ENCODE measurements around the gene POLR1E. TPM values are rescaled to one million over a fixed set of nuclear protein-coding genes. Genes with fewer than 3 reads are reported as not detected.

POLR1E gene
- total and polyA plus RNA-seq, 5 experiments from 2014 or later: 13.3 to 38.2 (median 21.2) TPM

- POLR2A ChIA-PET: interaction anchor here (0.5 kb wide), 1 partner anchor 33 kb away, joined by 3 read pairs; no protein-coding TSS in a partner anchor
- ATAC-seq (no peak), DNase-seq (no peak)
- Mint-ChIP-seq H3K4me3 (no peak overlapping the region), H3K27me3 (no peaks in the 10 kb centered on the region), H3K36me3 (peaks cover 8 to 16% (median 9%) of the 10 kb centered on the region in 3 donors), H3K4me1 (peaks cover 0 to 5% (median 0%) of the 10 kb centered on the region in 4 donors), H3K27ac (no peak overlapping the region), H3K9me3 (no peaks in the 10 kb centered on the region)
Observed at GRCh38 chr9:37523916-37524315, 38.2 kb downstream of the POLR1E start.

GRCh38 chr9:37528652-37529471, 43.1 kb downstream of the POLR1E start:
- POLR2A ChIA-PET: no interaction called here
- DNase-seq (peak in 3 of 10 donors; percentile 16 to 22 (median 16)), ATAC-seq (peak; percentile 50 to 66)
- Mint-ChIP-seq H3K36me3 (peaks cover 0 to 14% (median 5%) of the 10 kb centered on the region in 3 donors), H3K4me3 (peak overlapping the region in 7 of 10 donors; percentile 7 to 71 (median 37)), H3K27me3 (no peaks in the 10 kb centered on the region), H3K4me1 (peaks cover 0 to 13% (median 0%) of the 10 kb centered on the region in 4 donors), H3K9me3 (no peaks in the 10 kb centered on the region), H3K27ac (peak overlapping the region in 6 of 10 donors; percentile 19 to 85 (median 74))

GRCh38 chr9:37531699-37532098, 46.0 kb downstream of the POLR1E start:
- Mint-ChIP-seq H3K4me3 (peak overlapping the region in 1 of 10 donors; percentile 12), H3K36me3 (peaks cover 0 to 5% (median 5%) of the 10 kb centered on the region in 3 donors), H3K27ac (peak overlapping the region in 2 of 10 donors; percentile 50 to 78), H3K27me3 (no peaks in the 10 kb centered on the region), H3K4me1 (peaks cover 0 to 13% (median 0%) of the 10 kb centered on the region in 4 donors), H3K9me3 (no peaks in the 10 kb centered on the region)
- POLR2A ChIA-PET: no interaction called here
- ATAC-seq (peak in 1 of 2 donors; percentile 70), DNase-seq (peak in 1 of 10 donors; percentile 12)

GRCh38 chr9:37534412-37534811, 48.7 kb downstream of the POLR1E start:
- Mint-ChIP-seq H3K36me3 (peaks cover 0 to 3% (median under 1%) of the 10 kb centered on the region in 3 donors), H3K4me3 (no peak overlapping the region), H3K27me3 (no peaks in the 10 kb centered on the region), H3K27ac (no peak overlapping the region), H3K4me1 (peaks cover 0 to 4% (median 0%) of the 10 kb centered on the region in 4 donors), H3K9me3 (no peaks in the 10 kb centered on the region)
- POLR2A ChIA-PET: no interaction called here
- DNase-seq (no peak), ATAC-seq (no peak)

GRCh38 chr9:37534901-37535300, 49.2 kb downstream of the POLR1E start:
- peak overlapping the region in 1 of 10 donors; percentile 68 for H3K4me3 Mint-ChIP-seq
- POLR2A ChIA-PET: no interaction called here
- H3K36me3 Mint-ChIP-seq: peaks cover 0 to 5% (median 3%) of the 10 kb centered on the region in 3 donors
- H3K27me3 Mint-ChIP-seq: no peaks in the 10 kb centered on the region
- H3K4me1 Mint-ChIP-seq: peaks cover 0 to 7% (median 0%) of the 10 kb centered on the region in 4 donors
- H3K9me3 Mint-ChIP-seq: no peaks in the 10 kb centered on the region
- no peak overlapping the region for H3K27ac Mint-ChIP-seq
- no peak for DNase-seq
- no peak for ATAC-seq

GRCh38 chr9:37538099-37538498, 52.4 kb downstream of the POLR1E start:
- POLR2A ChIA-PET: no interaction called here
- Mint-ChIP-seq H3K4me1 (peaks cover 0 to 3% (median 0%) of the 10 kb centered on the region in 4 donors), H3K9me3 (no peaks in the 10 kb centered on the region), H3K36me3 (peaks cover 0 to 5% (median 2%) of the 10 kb centered on the region in 3 donors), H3K27ac (peak overlapping the region in 1 of 10 donors; percentile 22), H3K4me3 (no peak overlapping the region), H3K27me3 (no peaks in the 10 kb centered on the region)
- ATAC-seq: no peak
- DNase-seq: no peak

GRCh38 chr9:37539634-37540033, 53.9 kb downstream of the POLR1E start:
- POLR2A ChIA-PET: no interaction called here
- H3K36me3 Mint-ChIP-seq: peaks cover 0 to 5% (median 2%) of the 10 kb centered on the region in 3 donors
- H3K9me3 Mint-ChIP-seq: no peaks in the 10 kb centered on the region
- H3K27ac Mint-ChIP-seq: no peak overlapping the region
- no peak overlapping the region for H3K4me3 Mint-ChIP-seq
- peaks cover 0 to 3% (median 0%) of the 10 kb centered on the region in 4 donors for H3K4me1 Mint-ChIP-seq
- DNase-seq: no peak
- H3K27me3 Mint-ChIP-seq: no peaks in the 10 kb centered on the region
- no peak for ATAC-seq

GRCh38 chr9:37540634-37541033, 54.9 kb downstream of the POLR1E start:
- no peak for DNase-seq
- POLR2A ChIA-PET: no interaction called here
- H3K9me3 Mint-ChIP-seq: no peaks in the 10 kb centered on the region

GRCh38 chr9:37541465-37541864, 55.7 kb downstream of the POLR1E start:
- peaks cover 0 to 3% (median 0%) of the 10 kb centered on the region in 4 donors for H3K4me1 Mint-ChIP-seq
- no peak for ATAC-seq
- H3K9me3 Mint-ChIP-seq: no peaks in the 10 kb centered on the region
- DNase-seq: no peak
- POLR2A ChIA-PET: no interaction called here
- H3K36me3 Mint-ChIP-seq: peaks cover 0 to 5% (median 2%) of the 10 kb centered on the region in 3 donors
- peak overlapping the region in 1 of 10 donors; percentile 29 for H3K27ac Mint-ChIP-seq
- H3K4me3 Mint-ChIP-seq: no peak overlapping the region
- H3K27me3 Mint-ChIP-seq: no peaks in the 10 kb centered on the region

More at GRCh38 chr9:37540634-37541033, 54.9 kb downstream of the POLR1E start:
- Mint-ChIP-seq H3K4me1 (peaks cover 0 to 3% (median 0%) of the 10 kb centered on the region in 4 donors), H3K36me3 (peaks cover 0 to 5% (median 2%) of the 10 kb centered on the region in 3 donors), H3K27me3 (no peaks in the 10 kb centered on the region), H3K27ac (no peak overlapping the region), H3K4me3 (no peak overlapping the region)
- no peak for ATAC-seq

GRCh38 chr9:37542488-37542887, 56.7 kb downstream of the POLR1E start:
- peaks cover 0 to 3% (median 0%) of the 10 kb centered on the region in 4 donors for H3K4me1 Mint-ChIP-seq
- no peak overlapping the region for H3K4me3 Mint-ChIP-seq
- POLR2A ChIA-PET: no interaction called here
- DNase-seq (no peak), ATAC-seq (no peak)
- no peaks in the 10 kb centered on the region for H3K9me3 Mint-ChIP-seq
- H3K27me3 Mint-ChIP-seq: no peaks in the 10 kb centered on the region
- no peak overlapping the region for H3K27ac Mint-ChIP-seq
- peaks cover 0 to 5% (median 2%) of the 10 kb centered on the region in 3 donors for H3K36me3 Mint-ChIP-seq

- POLR2A ChIA-PET: no interaction called here
- Mint-ChIP-seq H3K4me1 (peaks cover 0 to 3% (median 0%) of the 10 kb centered on the region in 4 donors), H3K27ac (no peak overlapping the region), H3K36me3 (peaks cover 0 to 5% (median 2%) of the 10 kb centered on the region in 3 donors), H3K9me3 (no peaks in the 10 kb centered on the region), H3K27me3 (no peaks in the 10 kb centered on the region), H3K4me3 (no peak overlapping the region)
- ATAC-seq (no peak), DNase-seq (no peak)
Observed at GRCh38 chr9:37542895-37543294, 57.1 kb downstream of the POLR1E start.

- no peaks in the 10 kb centered on the region for H3K9me3 Mint-ChIP-seq
- peaks cover 0 to 3% (median 0%) of the 10 kb centered on the region in 4 donors for H3K4me1 Mint-ChIP-seq
- H3K27ac Mint-ChIP-seq: no peak overlapping the region
- H3K36me3 Mint-ChIP-seq: peaks cover 0 to 5% (median 2%) of the 10 kb centered on the region in 3 donors
- DNase-seq: no peak
- H3K27me3 Mint-ChIP-seq: no peaks in the 10 kb centered on the region
- POLR2A ChIA-PET: no interaction called here
- H3K4me3 Mint-ChIP-seq: no peak overlapping the region
- ATAC-seq: no peak
Observed at GRCh38 chr9:37543468-37543867, 57.7 kb downstream of the POLR1E start.

- Mint-ChIP-seq H3K9me3 (no peaks in the 10 kb centered on the region), H3K36me3 (no peaks in the 10 kb centered on the region), H3K27ac (peak overlapping the region in 1 of 10 donors; percentile 77), H3K4me1 (no peaks in the 10 kb centered on the region), H3K4me3 (no peak overlapping the region), H3K27me3 (no peaks in the 10 kb centered on the region)
- POLR2A ChIA-PET: no interaction called here
- DNase-seq (no peak), ATAC-seq (no peak)
Observed at GRCh38 chr9:37547328-37547878, 61.7 kb downstream of the POLR1E start.
